Embryonic facial prominence (tissue), 1 donor: ENCODE measurements around the gene FGF2.
"Not testable (repeated sequence)": the region's sequence is repeated elsewhere in the genome, so short reads cannot be mapped to it uniquely, and the experiment has no call there.

Experiments
- DNase-seq: peaks from one replicate; pipeline ENCODE4 v3.0.0-alpha.2; 2016; ENCODE audit errors: extremely low spot score

FGF2 gene

DNA sequence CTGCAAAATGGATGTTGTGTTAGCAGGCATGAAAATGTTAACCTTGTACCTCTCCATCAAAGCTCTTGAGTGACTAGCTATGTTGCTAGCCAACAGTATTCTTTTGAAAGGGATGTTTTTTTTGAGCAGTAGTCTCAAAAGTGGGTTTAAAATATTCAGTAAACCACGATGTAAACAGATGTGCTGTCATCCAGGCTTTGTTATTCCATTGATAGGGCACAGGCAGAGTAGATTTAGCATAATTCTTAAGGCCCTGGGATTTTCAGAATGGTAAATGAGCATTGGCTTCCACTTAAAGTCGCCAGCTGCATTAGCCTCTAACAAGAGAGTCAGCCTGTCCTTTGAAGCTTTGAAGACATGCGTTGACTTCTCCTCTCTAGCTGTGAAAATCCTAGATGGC lies 18.4 kb downstream of the FGF2 start:
- no peak for DNase-seq

- no peak for DNase-seq
Measured at GRCh38 chr4:122845760-122846159, 19.1 kb downstream of the FGF2 start.

DNA sequence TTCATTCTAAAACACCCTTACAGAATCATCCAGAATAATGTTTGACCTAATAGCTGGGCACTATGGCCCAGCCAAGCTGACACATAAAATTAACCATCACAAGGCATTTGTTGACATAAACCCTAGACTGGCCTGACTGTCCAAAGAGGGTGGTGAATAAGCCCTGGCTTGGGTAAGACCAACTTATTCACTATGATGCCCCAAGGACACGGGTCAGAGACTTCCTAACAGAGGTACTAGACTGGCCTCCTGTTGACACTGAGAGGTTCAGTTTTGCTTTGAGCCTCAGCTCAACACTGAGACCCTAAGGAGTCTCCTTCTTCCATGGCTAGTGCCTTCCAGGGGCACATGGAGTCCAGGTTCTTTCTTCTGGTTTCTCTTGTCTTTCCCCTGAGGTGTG lies 21.3 kb downstream of the FGF2 start:
- DNase-seq: no peak

DNA sequence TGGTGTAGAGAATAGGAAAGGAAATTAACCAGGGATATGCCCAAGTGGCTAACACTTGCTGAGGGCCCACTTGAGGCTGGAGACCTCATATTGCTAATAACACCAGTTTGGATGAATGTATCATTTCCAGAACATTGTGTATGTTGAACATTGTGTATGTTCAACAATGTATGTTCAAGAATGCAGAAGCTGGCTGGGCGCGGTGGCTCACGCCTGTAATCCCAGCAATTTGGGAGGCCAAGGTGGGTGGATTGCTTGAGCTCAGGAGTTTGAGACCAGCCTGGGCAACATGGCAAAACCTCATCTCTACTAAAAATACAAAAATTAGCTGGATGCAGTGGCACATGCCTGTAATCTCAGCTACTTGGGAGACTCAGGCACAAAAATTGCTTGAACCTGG lies 23.2 kb downstream of the FGF2 start:
- not testable (repeated sequence) for DNase-seq

- DNase-seq: no peak
Measured at GRCh38 chr4:122851568-122851967, 24.9 kb downstream of the FGF2 start.

DNA sequence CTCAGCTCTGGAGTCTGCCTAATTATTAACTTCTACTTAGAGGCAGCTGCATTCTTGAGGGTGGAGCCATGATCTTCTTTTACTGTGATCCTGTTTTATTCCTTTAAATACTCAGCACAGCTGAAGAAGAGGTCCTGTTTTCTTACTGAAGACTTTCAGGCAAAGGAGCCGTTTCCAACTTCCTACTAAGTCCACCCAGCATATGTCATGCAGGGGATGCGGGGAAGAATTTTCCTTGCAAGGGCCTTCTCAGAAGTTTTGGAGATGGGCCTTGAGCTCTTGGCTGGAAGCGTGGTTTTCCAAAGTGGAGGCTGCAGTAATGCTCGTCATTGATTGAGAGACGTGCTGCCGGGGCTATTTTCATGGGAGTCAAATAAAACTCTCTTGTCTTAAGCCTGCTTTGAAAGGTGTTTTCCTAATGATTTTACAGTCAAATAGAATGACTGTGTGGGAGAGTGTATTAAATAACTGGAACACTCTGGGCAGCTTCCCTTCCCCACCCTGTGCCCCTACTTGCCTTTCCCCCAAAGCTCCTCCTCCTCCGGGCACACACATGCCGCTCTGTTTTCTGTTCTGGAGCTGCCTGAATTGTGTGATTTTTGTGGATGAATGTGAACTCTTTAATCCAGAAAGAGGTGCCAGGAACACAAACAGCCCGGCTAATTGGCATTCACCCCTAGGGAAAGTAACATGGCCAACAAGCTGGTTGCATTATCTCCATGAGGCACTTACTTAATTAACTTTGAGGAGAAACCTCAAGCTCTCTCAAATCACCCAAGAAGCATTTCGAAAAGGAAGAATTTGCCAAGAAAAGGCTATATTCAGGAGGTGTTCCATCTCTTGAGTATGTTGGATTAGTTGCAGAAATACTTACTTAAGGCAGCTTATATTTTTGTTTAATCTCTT lies 28.1 kb downstream of the FGF2 start:
- DNase-seq: no peak

DNA sequence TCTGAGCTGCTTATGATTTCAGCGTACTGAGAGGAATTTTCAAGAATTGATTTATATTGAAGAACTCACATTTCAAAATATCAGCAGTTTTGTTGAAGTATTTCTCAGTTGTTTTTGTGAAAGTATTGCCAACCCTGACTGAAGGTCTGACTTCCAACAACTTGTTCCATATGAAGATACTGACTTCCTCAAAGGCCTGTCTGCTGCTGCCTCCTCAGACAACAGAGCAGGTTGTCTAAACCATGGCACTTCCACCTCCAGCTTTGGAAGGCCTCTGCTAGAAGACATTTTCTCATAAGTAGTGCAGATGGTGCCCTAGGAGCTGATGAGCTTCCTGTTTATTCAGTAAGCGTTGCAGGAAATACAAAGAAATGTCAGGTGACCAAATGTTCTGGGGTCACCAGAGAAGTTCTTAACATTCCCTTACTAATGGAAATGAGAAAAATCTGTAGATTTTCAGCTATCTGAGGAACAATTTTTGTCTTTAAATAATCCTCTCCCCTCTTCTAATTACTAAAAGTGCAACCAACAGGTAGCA lies 28.8 kb downstream of the FGF2 start:
- no peak for DNase-seq

DNA sequence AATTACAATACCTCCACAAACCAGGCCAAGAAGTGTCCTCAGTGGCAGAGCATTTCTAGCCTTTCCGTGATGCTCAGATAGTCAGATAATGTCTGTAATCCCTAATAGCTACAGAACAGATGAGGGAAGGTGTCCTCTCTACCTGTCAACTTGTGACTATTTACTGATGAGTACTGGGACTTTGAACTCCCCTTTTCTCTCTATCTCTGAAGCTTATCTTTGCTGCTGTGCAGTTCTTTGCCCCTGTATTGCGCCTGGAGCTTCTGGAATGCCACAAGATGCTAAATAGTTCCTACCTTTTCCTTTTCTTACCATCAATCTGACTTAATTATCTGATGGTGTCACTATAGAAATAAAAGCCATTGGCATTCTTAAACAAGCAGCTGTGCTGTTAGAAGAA lies 30.5 kb downstream of the FGF2 start:
- no peak for DNase-seq

GRCh38 chr4:122858705-122859104 lies 32.1 kb downstream of the FGF2 start:
- DNase-seq: no peak

DNA sequence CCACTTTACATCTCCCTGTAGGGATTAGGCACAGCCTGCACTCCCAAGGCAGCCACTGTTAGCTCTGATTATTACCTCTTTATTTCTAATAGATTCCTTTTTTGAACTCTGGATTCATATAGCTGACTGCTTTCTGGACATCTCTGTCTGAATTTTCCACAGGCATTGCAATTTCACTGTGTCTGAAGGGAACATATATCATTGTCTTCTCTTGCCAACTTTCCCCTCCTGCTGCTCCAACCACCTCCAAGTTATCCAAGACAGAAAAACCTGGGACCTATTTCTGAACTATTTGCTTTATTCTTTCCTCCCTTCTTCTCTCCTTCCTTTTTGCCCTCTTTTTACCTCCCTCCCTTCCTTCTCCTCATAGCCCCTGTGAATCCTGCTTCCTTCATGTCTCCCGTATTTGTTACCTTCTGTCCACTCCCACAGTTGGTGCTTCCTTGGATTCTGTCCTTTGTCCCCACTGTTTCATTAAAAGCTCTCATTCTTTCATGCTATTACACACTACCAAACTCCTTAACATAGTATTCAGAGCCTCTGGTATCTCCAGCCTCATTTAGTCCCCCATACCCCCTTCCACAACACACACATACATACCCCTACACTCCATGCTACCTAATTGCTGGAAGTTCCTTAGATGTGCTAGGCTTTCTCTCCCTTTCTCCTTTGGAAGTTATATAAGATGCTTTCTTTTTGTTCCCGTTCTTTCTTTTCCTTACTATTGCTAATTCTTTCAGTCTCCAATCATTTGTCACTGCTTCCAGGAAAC lies 34.7 kb downstream of the FGF2 start:
- DNase-seq: no peak

DNA sequence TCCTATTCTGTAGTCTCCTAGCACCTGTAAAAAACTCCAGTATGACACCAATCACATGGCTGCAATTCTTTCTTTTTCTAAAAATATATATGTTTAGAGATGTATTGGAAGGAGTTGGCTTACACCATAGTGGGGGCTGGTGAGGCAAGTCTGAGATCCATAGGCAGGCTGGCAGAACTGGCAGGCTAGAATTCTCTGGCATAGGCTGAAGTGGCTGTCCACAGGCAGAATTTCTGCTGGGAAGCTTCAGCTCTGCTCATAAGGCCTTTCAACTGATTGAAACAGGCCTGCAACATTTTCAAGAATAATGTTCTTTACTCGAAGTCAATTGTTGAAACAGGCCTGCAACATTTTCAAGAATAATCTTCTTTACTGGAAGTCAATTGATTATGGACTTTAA lies 37.0 kb downstream of the FGF2 start:
- DNase-seq: no peak

DNA sequence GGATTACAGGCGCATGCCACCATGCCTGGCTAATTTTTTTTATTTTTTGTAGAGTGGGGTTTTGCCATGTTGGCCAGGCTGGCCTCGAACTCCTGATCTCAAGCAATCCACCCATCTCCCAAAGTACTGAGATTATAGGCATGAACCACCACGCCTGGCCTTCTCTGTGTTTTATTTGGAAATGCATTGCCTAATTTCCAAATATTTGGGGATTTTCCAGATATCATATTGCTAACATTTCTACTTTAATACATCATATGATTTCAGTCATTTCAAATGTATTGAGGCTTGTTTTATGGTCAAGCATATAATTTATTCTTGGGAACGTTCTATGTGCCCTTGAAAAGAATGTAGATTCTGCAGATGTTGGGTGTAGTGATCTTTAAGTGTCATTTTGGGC lies 38.8 kb downstream of the FGF2 start:
- DNase-seq: no peak

- not testable (repeated sequence) for DNase-seq
Measured at GRCh38 chr4:122868235-122868634, 41.6 kb downstream of the FGF2 start.

GRCh38 chr4:122873146-122873545 lies 46.5 kb downstream of the FGF2 start:
- no peak for DNase-seq

DNA sequence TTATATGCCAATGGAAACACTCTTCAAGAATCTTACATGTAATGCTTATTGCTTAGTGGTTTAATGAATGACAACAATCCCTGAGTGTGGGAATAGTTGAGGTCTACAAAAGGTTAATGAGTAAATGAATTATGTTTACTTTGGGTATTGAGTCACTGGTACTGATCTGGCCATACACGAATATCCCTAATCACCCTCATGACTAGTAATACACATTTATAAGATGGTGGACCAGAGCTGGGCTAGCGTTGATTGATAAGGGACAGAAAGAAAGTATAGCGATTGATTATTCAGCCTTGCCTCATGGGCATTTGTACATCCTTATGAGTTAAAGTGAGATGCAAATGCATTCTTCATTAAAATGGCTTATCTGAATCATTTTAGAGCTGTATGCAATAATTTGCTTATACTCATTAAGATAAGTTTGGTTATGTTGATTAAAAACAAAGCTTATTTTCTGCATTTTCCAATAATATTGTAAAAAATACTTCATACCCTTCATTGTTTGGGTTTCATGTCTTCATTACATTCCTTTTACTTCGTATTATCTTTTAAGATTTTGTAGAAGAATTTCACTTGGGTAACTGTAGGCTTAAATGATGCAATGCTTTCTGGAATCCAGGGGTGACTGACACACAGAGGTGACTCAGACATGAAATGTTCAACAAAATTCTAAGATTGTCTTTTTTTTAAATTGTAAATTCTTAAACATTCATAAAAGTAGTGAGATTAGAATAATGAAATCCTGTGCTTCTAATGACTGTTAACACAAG lies 47.4 kb downstream of the FGF2 start:
- no peak for DNase-seq

DNA sequence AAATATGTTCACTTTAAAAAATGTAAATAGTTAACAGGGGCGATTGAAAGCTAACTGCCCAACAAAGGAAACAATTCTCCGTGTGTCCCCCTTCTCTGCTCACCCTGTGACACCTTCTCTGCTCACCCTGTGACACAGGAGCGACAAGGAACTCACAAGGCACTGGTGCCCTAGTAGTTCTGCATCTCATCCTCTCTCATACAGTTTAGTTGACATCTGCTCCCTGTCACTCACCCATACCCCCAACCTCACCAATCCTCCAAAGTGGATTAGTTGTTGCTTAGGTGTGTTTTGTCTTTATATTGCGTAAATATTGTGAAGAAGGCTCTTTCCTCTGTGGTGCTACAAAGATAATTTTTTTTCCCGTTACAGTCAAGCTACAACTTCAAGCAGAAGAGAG lies 49.3 kb downstream of the FGF2 start:
- no peak for DNase-seq

DNA sequence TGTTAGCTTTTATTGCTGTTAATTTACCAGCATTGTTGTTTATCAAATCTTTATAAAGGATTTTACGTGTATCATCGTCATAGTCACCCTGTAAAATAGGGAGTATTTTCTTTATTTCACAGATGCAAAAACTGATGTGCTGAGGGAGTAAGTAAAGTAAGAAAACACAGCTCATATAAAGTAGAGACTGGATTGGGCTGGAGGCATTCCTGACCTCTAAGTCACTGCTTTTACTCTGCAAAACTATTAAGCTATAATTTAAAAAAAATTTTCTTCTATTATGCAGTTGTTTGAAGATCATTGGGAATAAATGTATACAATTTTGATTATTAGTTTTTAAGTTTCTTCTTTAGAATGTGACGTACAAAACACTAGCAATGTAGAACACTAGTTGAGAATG lies 49.8 kb downstream of the FGF2 start:
- no peak for DNase-seq

DNA sequence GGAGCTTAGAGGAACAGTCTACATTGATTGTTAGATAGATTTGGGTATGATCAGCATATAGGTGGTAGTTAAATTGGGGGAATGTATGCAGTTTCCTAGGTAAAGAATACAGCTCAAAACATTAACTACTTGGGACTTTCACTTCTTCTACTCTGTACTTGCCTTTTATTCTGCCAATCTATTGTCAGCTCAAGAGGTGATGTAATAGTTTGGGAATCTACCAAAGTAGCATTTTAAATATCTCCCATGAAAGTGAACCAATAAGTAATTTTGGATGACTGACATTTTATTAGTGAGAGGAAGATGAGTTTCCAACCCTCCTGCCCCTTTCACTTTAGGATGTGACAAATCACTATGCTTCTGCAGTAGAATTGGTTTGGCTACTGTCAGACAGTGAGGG lies 52.4 kb downstream of the FGF2 start:
- DNase-seq: no peak

- peak; percentile 27 for DNase-seq
Measured at GRCh38 chr4:122882857-122883735, 56.5 kb downstream of the FGF2 start.

- DNase-seq: no peak
Measured at GRCh38 chr4:122884499-122884898, 57.9 kb downstream of the FGF2 start.

DNA sequence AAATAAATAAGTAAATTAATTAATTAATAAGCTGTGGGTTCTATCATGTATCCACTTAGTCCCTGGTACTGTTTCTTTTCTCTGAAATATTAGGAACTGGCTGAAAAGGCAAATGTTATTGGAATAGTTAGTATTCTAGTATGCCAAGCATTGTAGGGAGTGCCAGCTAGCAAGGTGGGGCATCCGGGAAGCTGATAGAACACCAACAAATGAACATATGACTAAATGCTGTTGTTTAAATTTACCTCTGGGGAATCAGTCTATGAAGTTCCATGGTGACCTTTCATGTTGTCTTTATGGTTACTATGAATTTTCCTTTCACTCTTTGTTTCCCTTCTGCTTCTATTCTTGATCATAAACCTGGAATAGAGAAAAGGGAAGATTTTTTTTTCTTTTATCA lies 63.1 kb downstream of the FGF2 start:
- no peak for DNase-seq
